Choroid plexus epithelial cell (primary cell): ENCODE data around the gene OCEL1.

Source experiments
- DNase-seq: peaks from one replicate; pipeline ENCODE4 v3.0.0-alpha.2; 2010; ENCODE audit warnings: low read depth
- H3K4me3 ChIP-seq: 2 replicates; pipeline ENCODE4 v1.5.1; 2011; ENCODE audit warnings: low read depth, mild to moderate bottlenecking, control low read depth, low read length, moderate library complexity
- TF ChIP-seq, protein P1 (sequence below): conservative IDR thresholded peaks from 2 replicates; pipeline ENCODE4 v1.5.1; 2011; ENCODE audit warnings: low read depth, mild to moderate bottlenecking, control low read depth, inconsistent platforms, low read length, moderate library complexity

Gene OCEL1

DNA sequence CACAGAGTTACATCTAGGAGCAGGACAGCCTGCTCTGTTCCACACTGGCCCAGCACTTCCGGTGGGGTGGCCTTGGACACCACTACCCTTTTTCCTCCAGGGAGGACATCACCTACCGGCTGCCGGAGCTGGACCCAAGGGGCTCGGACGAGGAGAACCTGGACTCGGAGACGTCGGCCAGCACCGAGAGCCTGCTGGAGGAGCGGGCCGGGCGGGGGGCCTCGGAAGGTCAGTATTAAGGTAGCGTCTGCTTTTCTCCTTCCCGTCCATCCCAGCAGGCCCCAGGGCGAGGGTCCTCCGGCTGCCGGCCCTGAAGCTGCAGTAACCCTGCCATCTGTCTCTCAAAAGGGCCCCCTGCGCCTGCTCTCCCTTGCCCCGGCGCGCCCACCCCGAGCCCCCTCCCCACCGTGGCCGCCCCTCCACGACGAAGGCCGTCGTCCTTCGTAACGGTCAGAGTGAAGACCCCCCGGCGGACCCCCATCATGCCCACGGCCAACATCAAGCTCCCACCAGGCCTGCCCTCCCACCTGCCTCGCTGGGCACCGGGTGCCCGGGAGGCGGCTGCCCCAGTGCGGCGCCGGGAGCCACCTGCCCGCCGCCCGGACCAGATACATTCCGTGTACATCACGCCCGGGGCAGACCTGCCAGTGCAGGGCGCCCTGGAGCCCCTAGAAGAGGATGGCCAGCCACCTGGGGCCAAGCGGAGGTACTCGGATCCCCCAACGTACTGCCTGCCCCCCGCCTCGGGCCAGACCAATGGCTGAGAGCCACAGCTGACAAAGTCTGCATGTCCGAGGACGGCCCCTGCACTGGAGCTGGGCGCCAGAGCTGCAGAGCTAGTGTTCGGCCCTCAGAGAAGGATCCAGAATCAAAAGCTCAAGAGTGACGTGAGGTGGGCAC, 14.2 kb upstream of the OCEL1 start:
- DNase-seq: no peak

DNA sequence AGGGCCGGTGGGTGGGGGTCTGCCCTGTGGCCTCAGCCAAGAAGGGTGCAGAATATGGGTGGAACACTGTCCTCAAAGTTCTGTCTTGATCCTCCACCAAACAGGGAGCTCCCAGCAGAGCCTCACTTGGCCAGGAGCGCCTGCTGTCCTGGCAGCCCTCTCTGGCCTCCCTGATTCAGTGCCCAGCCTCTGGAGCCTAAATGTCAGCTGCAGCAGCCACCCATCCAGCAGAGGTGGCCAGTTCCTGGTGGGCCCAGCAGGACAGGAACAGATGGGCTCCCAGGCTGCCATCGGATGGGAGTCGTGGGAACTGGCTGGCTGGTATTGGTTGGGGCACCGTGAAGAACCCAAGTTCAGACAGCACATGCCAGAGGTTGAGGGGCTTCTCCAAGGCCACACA, 12.7 kb upstream of the OCEL1 start:
- DNase-seq: no peak
- TF ChIP-seq, protein P1, sequence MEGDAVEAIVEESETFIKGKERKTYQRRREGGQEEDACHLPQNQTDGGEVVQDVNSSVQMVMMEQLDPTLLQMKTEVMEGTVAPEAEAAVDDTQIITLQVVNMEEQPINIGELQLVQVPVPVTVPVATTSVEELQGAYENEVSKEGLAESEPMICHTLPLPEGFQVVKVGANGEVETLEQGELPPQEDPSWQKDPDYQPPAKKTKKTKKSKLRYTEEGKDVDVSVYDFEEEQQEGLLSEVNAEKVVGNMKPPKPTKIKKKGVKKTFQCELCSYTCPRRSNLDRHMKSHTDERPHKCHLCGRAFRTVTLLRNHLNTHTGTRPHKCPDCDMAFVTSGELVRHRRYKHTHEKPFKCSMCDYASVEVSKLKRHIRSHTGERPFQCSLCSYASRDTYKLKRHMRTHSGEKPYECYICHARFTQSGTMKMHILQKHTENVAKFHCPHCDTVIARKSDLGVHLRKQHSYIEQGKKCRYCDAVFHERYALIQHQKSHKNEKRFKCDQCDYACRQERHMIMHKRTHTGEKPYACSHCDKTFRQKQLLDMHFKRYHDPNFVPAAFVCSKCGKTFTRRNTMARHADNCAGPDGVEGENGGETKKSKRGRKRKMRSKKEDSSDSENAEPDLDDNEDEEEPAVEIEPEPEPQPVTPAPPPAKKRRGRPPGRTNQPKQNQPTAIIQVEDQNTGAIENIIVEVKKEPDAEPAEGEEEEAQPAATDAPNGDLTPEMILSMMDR: no peak
- no peak overlapping the region for H3K4me3 ChIP-seq

More for the DNA sequence above, 14.2 kb upstream of the OCEL1 start:
- H3K4me3 ChIP-seq: no peak overlapping the region
- TF ChIP-seq, protein P1: no peak

DNA sequence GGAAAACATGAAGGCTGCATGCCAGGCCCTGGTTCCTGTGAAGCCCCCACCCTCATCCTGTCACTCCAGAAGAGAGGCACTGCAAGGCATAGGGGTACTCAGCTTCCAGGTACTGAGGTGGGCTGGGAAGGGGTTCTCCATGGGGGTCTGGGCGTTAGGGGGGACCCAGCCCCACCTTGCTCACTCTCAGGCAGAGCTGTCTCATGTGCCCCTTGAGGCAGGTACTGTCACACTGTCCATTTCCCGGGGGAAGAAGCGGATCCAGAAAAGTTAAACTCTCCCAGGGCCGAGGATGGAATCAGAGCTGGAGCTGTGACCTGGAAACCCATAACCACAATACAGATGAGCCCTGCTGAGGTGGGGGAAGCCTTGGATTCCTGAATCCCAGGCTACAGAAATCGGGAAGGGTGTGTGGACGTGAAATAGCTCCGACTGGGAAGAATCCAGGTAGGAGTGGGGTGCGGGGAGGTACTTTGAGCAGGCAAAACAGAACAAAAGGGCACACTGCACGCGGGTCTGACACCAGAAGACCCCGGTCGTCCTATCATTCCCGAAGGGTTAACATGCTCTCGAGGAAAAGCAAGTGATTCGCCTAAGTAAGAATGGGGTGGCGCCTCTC, 11.4 kb upstream of the OCEL1 start:
- H3K4me3 ChIP-seq: peak overlapping the region; percentile 85
- DNase-seq: no peak
- TF ChIP-seq, protein P1: no peak

DNA sequence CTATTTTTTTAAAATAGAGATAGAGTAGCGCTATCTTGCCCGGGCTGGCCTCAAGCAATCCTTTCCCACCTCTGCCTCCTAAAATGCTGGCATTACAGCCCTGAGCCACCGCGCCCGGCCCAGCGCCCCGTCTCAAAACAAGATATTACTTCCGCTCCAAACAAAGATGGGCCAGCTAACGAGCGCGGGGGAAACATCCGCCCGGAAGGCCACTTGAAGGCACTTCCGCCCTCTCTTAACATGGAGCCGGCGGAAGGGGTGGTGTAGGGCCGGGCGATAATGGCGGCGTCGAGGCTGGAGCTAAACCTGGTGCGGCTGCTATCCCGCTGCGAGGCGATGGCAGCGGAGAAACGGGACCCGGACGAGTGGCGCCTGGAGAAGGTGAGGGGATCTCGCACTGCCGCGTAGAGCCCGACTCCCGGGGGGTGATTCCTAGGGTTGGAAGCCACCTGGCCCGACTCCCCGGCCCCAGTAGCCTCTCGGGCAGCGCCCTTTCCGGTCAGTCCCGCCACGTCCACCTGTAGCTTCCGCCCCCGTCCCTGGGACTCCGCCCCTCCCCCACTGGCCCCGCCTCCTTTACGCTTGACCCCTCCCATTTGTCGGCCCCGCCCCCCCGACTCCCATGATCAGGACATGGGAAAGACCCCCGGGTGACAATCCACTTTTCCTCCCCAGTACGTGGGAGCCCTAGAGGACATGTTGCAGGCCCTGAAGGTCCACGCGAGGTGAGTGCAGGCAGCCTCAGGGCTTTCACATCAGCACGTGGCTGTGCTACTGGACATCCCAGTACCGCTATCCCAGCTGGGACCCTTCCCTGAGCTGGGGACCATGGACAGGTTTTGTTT, 10.7 kb upstream of the OCEL1 start, which contains the start of gene USE1:
Gene USE1 (plus strand): TSS at position 231 of the 845 bp plus-strand sequence. CDS start 49 bp downstream, at position 280.
- H3K4me3 ChIP-seq: peak within 1 kb of the TSS; percentile 85
- peak; percentile 94 for DNase-seq
- TF ChIP-seq, protein P1: no peak

DNA sequence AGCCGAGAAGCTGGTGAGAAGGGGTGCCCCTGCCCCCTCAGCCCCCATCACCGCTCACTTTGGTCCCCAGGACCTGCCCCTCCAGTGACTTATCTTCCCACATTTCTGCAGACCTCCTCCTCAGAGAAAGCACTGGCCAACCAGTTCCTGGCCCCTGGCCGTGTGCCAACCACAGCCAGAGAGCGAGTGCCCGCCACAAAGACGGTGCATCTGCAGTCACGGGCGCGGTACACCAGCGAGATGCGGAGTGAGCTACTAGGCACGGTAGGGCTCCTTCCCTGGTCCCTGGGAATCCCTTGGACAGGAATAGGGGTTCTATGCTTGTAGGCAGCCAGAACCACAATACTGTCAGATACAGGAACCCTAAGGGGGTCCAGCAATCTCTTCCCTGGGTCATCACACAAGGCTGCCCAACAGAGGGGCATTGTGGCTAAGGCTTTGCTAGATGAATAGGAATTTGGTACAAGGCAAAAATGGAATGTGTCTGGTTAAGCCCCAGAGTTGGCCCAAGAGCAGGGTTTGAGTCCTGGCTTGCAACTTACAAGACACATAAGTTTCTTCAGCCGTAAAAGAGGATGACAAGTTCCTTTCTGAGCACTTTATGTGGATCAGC, 9.9 kb upstream of the OCEL1 start:
- DNase-seq: no peak
- TF ChIP-seq, protein P1: no peak
- H3K4me3 ChIP-seq: peak overlapping the region; percentile 85

DNA sequence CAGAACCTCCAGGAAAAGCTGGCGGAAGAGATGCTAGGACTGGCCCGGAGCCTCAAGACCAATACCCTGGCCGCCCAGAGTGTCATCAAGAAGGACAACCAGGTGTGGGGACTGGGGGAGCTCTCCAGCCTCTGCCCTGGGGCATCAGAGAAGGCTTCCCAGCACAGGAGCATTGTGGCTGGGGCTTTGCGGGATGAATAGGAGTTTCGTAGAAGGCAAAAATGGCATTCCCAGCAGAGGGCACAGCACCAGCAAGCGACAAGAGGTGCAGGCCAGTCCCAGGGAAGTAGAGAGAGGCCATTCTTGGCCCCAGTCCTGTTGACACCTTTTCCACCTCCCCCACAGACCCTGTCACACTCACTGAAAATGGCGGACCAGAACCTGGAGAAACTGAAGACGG, 6.7 kb upstream of the OCEL1 start:
- DNase-seq: no peak
- TF ChIP-seq, protein P1: no peak
- no peak overlapping the region for H3K4me3 ChIP-seq
